Neural cell (in vitro differentiated cells): ENCODE results near the gene SIGLEC1. TPM values are rescaled to one million over a fixed set of nuclear protein-coding genes. Genes with fewer than 3 reads are reported as not detected.

ENCODE experiments used
- H2AFZ ChIP-seq: fragments of 200-600, 300-800 bp; sonication (generic), shearing (Covaris generic); 2 replicates; pipeline ENCODE4 v1.6.0; 2014; ENCODE audit warnings: low read depth, mild to moderate bottlenecking, antibody characterized with exemption, low read length, moderate library complexity
- H3F3A ChIP-seq: fragments of 200-600 bp; shearing (Covaris generic); 2 replicates; pipeline ENCODE4 v1.6.1; 2016; ENCODE audit warnings: mild to moderate bottlenecking, moderate library complexity, mixed read lengths, antibody characterized with exemption, low read length; ENCODE audit not compliant: insufficient read depth, poor library complexity, severe bottlenecking
- H3K27ac ChIP-seq: fragments of 200-600, 300-800 bp; sonication (generic), shearing (Covaris generic); 2 replicates; pipeline ENCODE4 v1.5.1; 2014; ENCODE audit warnings: mild to moderate bottlenecking, low read length, moderate library complexity
- H3K27me3 ChIP-seq: fragments of 300-800, 200-600 bp; sonication (generic), shearing (Covaris generic); 2 replicates; pipeline ENCODE4 v1.6.0; 2014; ENCODE audit warnings: mild to moderate bottlenecking, low read depth, low read length, moderate library complexity; ENCODE audit not compliant: insufficient read depth
- H3K36me3 ChIP-seq: fragments of 300-800, 200-600 bp; sonication (generic), shearing (Covaris generic); 2 replicates; pipeline ENCODE4 v1.5.1; 2014; ENCODE audit warnings: mild to moderate bottlenecking, antibody characterized with exemption, low read length, moderate library complexity; ENCODE audit not compliant: insufficient read depth
- H3K4me2 ChIP-seq: fragments of 300-800, 200-600 bp; sonication (generic), shearing (Covaris generic); 2 replicates; pipeline ENCODE4 v1.6.0; 2014; ENCODE audit warnings: mild to moderate bottlenecking, low read length
- H3K4me3 ChIP-seq: fragments of 300-800, 200-600 bp; sonication (generic), shearing (Covaris generic); 2 replicates; pipeline ENCODE4 v1.5.1; 2014; ENCODE audit warnings: mild to moderate bottlenecking, low read length, moderate library complexity
- H3K79me2 ChIP-seq: fragments of 200-600 bp; shearing (Covaris generic); replicated peaks from 2 replicates; pipeline ENCODE4 v1.6.0; 2014; ENCODE audit warnings: mild to moderate bottlenecking, low read length, moderate library complexity; ENCODE audit not compliant: insufficient read depth
- H3K9ac ChIP-seq: fragments of 300-800, 200-600 bp; sonication (generic), shearing (Covaris generic); 2 replicates; pipeline ENCODE4 v1.6.1; 2016; ENCODE audit warnings: mild to moderate bottlenecking, low read length, mixed read lengths
- H3K9me2 ChIP-seq: fragments of 200-600 bp; shearing (Covaris generic); 2 replicates; pipeline ENCODE4 v1.6.1; 2016; ENCODE audit warnings: mild to moderate bottlenecking, low read length, mixed read lengths; ENCODE audit not compliant: insufficient read depth
- H3K9me3 ChIP-seq: fragments of 200-600, 300-800 bp; sonication (generic), shearing (Covaris generic); 2 replicates; pipeline ENCODE4 v1.6.1; 2016; ENCODE audit warnings: mild to moderate bottlenecking, mixed run types, low read length, moderate library complexity, mixed read lengths
- H4K20me1 ChIP-seq: fragments of 200-600 bp; shearing (Covaris generic); 2 replicates; pipeline ENCODE4 v1.6.1; 2016; ENCODE audit warnings: mild to moderate bottlenecking, mixed run types; ENCODE audit not compliant: insufficient read depth
- EP300 ChIP-seq: fragments of 450-650 bp; conservative IDR thresholded peaks from 2 replicates; pipeline ENCODE4 v1.6.1; 2014; ENCODE audit warnings: antibody characterized with exemption, mild to moderate bottlenecking, moderate library complexity; ENCODE audit not compliant: poor library complexity, severe bottlenecking
- EZH2 ChIP-seq: fragments of 200-600, 300-800 bp; shearing (Covaris generic), sonication (generic); IDR thresholded peaks from 2 replicates; pipeline ENCODE4 v1.6.1; 2014; ENCODE audit warnings: antibody characterized with exemption, low read length, borderline replicate concordance, mild to moderate bottlenecking; ENCODE audit not compliant: insufficient read depth, poor library complexity, severe bottlenecking
- MXI1 ChIP-seq: fragments of 450-650 bp; conservative IDR thresholded peaks from 2 replicates; pipeline ENCODE4 v1.6.1; 2014; ENCODE audit warnings: antibody characterized with exemption, mild to moderate bottlenecking; ENCODE audit not compliant: poor library complexity, severe bottlenecking
- POLR2AphosphoS5 ChIP-seq: IDR thresholded peaks from 2 replicates; pipeline ENCODE4 v1.6.1; 2012
- RAD21 ChIP-seq: fragments of 450-650 bp; conservative IDR thresholded peaks from 2 replicates; pipeline ENCODE4 v1.6.1; 2014; ENCODE audit warnings: antibody characterized with exemption, mild to moderate bottlenecking, moderate library complexity
- SMC3 ChIP-seq: fragments of 450-650 bp; conservative IDR thresholded peaks from 2 replicates; pipeline ENCODE4 v1.6.1; 2014; ENCODE audit warnings: antibody characterized with exemption, mild to moderate bottlenecking, moderate library complexity; ENCODE audit not compliant: poor library complexity
- TAF1 ChIP-seq: IDR thresholded peaks from 2 replicates; pipeline ENCODE4 v1.6.1; 2012; ENCODE audit warnings: low read depth
- polyA plus RNA-seq: library from polyadenylated mRNA; depleted of rRNA; stranded (reverse); fragments of >200 nt; gene quantifications from 2 replicates; pipeline ENCODE4 v1.2.3, GENCODE V29; 2014
- TF ChIP-seq, protein P1 (sequence below): fragments of 450-650 bp; IDR thresholded peaks from 2 replicates; pipeline ENCODE4 v1.5.1; 2014; ENCODE audit warnings: antibody characterized with exemption, mild to moderate bottlenecking, moderate library complexity; ENCODE audit not compliant: poor library complexity, severe bottlenecking
- TF ChIP-seq, protein P2 (sequence below): IDR thresholded peaks from 2 replicates; pipeline ENCODE4 v1.6.1; 2012; ENCODE audit warnings: borderline replicate concordance

The SIGLEC1 gene
- polyA plus RNA-seq, 1 donor from 2014 or later, result 0.12 TPM

DNA sequence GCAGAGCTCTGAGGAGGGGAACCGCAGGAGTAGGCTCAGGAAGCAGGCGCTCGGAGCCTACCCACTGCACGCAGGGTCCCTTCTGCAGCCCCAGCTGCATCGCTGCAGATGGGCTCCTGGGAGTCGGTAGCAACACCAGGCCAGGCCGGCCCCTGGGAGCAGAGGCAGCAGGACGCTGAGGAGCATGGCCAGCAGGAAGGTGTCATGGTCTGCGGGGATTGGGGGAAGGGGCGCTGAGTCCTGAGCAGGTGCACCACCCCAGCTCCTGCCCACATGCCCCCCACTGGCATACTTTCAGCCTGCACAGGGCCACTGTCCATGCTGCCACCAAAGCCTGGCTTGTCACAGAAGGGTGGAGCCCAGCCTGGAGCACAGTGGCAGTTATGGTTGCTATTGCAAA, 41.5 kb downstream of the SIGLEC1 start:
- Histone ChIP-seq H3K9ac (no peak overlapping the region), H3K9me2 (no peaks in the 10 kb centered on the region), H3F3A (no peaks in the 10 kb centered on the region), H3K4me2 (no peak overlapping the region), H3K9me3 (no peaks in the 10 kb centered on the region), H2AFZ (no peak overlapping the region), H3K27me3 (peaks cover 36% of the 10 kb centered on the region), H3K27ac (no peak overlapping the region), H3K4me3 (no peak overlapping the region), H3K79me2 (no peaks in the 10 kb centered on the region), H4K20me1 (no peaks in the 10 kb centered on the region), H3K36me3 (no peaks in the 10 kb centered on the region)
- TF ChIP-seq SMC3, result no peak

DNA sequence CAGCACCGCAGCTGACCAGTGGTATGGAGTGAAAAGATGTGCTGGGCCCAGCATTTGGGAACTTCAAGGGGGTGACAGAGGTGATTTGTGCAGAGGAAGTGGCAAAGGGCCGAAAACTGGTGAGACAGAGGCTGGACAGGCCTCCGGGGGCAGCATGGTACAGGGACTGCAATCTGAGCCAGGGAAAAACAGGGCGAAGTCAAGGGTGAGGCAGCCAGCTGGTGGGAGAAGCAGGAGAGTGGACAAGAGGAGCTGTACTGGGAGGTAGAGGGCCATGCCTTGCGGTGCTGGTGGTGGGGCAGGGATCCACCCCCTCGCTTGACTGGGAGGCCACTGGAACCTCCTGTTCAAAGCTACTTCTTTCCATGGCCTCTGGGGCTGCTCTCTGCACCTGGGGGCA, 41.9 kb downstream of the SIGLEC1 start:
- peaks cover 34% of the 10 kb centered on the region for H3K27me3 ChIP-seq
- H3K9me2 ChIP-seq, result no peaks in the 10 kb centered on the region
- H3K36me3 ChIP-seq, result no peaks in the 10 kb centered on the region
- no peak overlapping the region for H3K4me3 ChIP-seq
- no peak for TF ChIP-seq TAF1
- TF ChIP-seq EZH2, result no peak
- TF ChIP-seq, protein P1, sequence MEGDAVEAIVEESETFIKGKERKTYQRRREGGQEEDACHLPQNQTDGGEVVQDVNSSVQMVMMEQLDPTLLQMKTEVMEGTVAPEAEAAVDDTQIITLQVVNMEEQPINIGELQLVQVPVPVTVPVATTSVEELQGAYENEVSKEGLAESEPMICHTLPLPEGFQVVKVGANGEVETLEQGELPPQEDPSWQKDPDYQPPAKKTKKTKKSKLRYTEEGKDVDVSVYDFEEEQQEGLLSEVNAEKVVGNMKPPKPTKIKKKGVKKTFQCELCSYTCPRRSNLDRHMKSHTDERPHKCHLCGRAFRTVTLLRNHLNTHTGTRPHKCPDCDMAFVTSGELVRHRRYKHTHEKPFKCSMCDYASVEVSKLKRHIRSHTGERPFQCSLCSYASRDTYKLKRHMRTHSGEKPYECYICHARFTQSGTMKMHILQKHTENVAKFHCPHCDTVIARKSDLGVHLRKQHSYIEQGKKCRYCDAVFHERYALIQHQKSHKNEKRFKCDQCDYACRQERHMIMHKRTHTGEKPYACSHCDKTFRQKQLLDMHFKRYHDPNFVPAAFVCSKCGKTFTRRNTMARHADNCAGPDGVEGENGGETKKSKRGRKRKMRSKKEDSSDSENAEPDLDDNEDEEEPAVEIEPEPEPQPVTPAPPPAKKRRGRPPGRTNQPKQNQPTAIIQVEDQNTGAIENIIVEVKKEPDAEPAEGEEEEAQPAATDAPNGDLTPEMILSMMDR, result no peak
- no peak for TF ChIP-seq SMC3
- TF ChIP-seq MXI1, result no peak
- TF ChIP-seq POLR2AphosphoS5, result no peak
- no peak for TF ChIP-seq RAD21
- no peak for TF ChIP-seq EP300
- TF ChIP-seq, protein P2, sequence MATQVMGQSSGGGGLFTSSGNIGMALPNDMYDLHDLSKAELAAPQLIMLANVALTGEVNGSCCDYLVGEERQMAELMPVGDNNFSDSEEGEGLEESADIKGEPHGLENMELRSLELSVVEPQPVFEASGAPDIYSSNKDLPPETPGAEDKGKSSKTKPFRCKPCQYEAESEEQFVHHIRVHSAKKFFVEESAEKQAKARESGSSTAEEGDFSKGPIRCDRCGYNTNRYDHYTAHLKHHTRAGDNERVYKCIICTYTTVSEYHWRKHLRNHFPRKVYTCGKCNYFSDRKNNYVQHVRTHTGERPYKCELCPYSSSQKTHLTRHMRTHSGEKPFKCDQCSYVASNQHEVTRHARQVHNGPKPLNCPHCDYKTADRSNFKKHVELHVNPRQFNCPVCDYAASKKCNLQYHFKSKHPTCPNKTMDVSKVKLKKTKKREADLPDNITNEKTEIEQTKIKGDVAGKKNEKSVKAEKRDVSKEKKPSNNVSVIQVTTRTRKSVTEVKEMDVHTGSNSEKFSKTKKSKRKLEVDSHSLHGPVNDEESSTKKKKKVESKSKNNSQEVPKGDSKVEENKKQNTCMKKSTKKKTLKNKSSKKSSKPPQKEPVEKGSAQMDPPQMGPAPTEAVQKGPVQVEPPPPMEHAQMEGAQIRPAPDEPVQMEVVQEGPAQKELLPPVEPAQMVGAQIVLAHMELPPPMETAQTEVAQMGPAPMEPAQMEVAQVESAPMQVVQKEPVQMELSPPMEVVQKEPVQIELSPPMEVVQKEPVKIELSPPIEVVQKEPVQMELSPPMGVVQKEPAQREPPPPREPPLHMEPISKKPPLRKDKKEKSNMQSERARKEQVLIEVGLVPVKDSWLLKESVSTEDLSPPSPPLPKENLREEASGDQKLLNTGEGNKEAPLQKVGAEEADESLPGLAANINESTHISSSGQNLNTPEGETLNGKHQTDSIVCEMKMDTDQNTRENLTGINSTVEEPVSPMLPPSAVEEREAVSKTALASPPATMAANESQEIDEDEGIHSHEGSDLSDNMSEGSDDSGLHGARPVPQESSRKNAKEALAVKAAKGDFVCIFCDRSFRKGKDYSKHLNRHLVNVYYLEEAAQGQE, result no peak
- H3K27ac ChIP-seq, result no peak overlapping the region
- no peaks in the 10 kb centered on the region for H3F3A ChIP-seq
- no peak overlapping the region for H2AFZ ChIP-seq
- H3K79me2 ChIP-seq, result no peaks in the 10 kb centered on the region
- H3K9me3 ChIP-seq, result no peaks in the 10 kb centered on the region
- H3K4me2 ChIP-seq, result no peak overlapping the region
- H4K20me1 ChIP-seq, result no peaks in the 10 kb centered on the region
- H3K9ac ChIP-seq, result no peak overlapping the region
